OCI-LY1 (cell line): ENCODE measurements around the gene KRTAP13-2.

Experiments
- EZH2 ChIP-seq: fragments of 200-600 bp; sonication (generic), shearing (Covaris generic); IDR thresholded peaks from 2 replicates; pipeline ENCODE4 v1.8.0; 2017; ENCODE audit warnings: borderline replicate concordance, mixed run types, mild to moderate bottlenecking, antibody characterized with exemption, low read length, moderate library complexity, mixed read lengths
- TF ChIP-seq, protein P1 (sequence below): fragments of 200-600 bp; sonication (generic), shearing (Covaris generic); IDR thresholded peaks from 2 replicates; pipeline ENCODE4 v1.5.1; 2017; ENCODE audit warnings: mild to moderate bottlenecking, antibody characterized with exemption, low read length, moderate library complexity, mixed read lengths

DNA sequence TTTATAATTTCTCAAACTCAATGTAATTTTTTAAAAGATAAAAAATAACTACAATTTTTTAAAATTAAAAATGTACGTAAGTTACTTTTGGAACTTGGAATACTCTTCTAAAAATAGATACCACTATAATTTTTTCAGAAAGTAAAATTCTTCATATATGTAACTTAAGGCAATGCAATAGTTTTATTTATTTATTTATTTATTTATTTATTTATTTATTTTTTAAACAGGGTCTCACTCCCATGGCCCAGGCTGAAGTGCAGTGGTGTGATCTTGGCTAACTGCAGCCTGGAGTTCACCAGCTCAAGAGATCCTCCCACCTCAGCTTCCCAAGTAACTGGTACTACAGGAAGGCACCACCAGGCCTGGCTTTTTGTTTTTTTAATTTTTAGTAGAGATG lies 20.5 kb downstream of the KRTAP13-2 start:
- TF ChIP-seq, protein P1, sequence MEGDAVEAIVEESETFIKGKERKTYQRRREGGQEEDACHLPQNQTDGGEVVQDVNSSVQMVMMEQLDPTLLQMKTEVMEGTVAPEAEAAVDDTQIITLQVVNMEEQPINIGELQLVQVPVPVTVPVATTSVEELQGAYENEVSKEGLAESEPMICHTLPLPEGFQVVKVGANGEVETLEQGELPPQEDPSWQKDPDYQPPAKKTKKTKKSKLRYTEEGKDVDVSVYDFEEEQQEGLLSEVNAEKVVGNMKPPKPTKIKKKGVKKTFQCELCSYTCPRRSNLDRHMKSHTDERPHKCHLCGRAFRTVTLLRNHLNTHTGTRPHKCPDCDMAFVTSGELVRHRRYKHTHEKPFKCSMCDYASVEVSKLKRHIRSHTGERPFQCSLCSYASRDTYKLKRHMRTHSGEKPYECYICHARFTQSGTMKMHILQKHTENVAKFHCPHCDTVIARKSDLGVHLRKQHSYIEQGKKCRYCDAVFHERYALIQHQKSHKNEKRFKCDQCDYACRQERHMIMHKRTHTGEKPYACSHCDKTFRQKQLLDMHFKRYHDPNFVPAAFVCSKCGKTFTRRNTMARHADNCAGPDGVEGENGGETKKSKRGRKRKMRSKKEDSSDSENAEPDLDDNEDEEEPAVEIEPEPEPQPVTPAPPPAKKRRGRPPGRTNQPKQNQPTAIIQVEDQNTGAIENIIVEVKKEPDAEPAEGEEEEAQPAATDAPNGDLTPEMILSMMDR: no peak
- no peak for TF ChIP-seq EZH2
